Activated CD8-positive, alpha-beta memory T cell treated with anti-CD3 and anti-CD28 coated beads, Interleukin-2, amount 50 U/mL, for 4 hours (primary cell): Measurements from ENCODE around the gene LY6G6F.

Experiments
- DNase-seq: peaks from one replicate; pipeline ENCODE4 v3.0.0-alpha.2; 2020

The LY6G6F gene

GRCh38 chr6:31727034-31727716 is 20.5 kb downstream of the LY6G6F start:
- DNase-seq = no peak

GRCh38 chr6:31727717-31728671 is 21.3 kb downstream of the LY6G6F start:
- no peak for DNase-seq

GRCh38 chr6:31728767-31729514 is 22.3 kb downstream of the LY6G6F start, which contains the start of gene DDAH2:
Gene DDAH2, minus strand, starts transcription at chr6:31729299. Its CDS starts 138 bp downstream, at chr6:31729161.
- no peak for DNase-seq

- peak; percentile 82 for DNase-seq
Measured at GRCh38 chr6:31729515-31729978, 22.9 kb downstream of the LY6G6F start.

GRCh38 chr6:31729979-31730630 is 23.4 kb downstream of the LY6G6F start:
- peak; percentile 74 for DNase-seq

- DNase-seq = no peak
Measured at GRCh38 chr6:31730631-31731086, 24.0 kb downstream of the LY6G6F start.

GRCh38 chr6:31732029-31732428 is 25.4 kb downstream of the LY6G6F start:
- no peak for DNase-seq

GRCh38 chr6:31733734-31734133 is 27.1 kb downstream of the LY6G6F start:
- no peak for DNase-seq

GRCh38 chr6:31734247-31734820 is 27.7 kb downstream of the LY6G6F start:
- no peak for DNase-seq

- peak; percentile 54 for DNase-seq
Measured at GRCh38 chr6:31734821-31735406, 28.2 kb downstream of the LY6G6F start.

GRCh38 chr6:31736021-31736767 is 29.5 kb downstream of the LY6G6F start, which contains the start of gene CLIC1:
Gene CLIC1, minus strand, starts transcription at chr6:31736530. Its CDS starts 230 bp downstream, at chr6:31736300.
- peak; percentile 78 for DNase-seq

GRCh38 chr6:31736768-31737314 is 30.2 kb downstream of the LY6G6F start:
- no peak for DNase-seq

- DNase-seq = no peak
Measured at GRCh38 chr6:31737315-31737990, 30.8 kb downstream of the LY6G6F start.

GRCh38 chr6:31737991-31738979 is 31.6 kb downstream of the LY6G6F start:
- peak; percentile 59 for DNase-seq

- DNase-seq = peak; percentile 92
Measured at GRCh38 chr6:31739639-31740396, 33.2 kb downstream of the LY6G6F start, which contains the start of gene MSH5. Gene MSH5, plus strand, starts transcription at chr6:31740005. Its CDS starts 462 bp downstream, at chr6:31740467.

- no peak for DNase-seq
Measured at GRCh38 chr6:31740397-31741223, 33.9 kb downstream of the LY6G6F start.

GRCh38 chr6:31741815-31742214 is 35.1 kb downstream of the LY6G6F start:
- no peak for DNase-seq
